Mesodermal cell (in vitro differentiated cells): ENCODE measurements around the gene TMEM119.

Experiments
- H3K27ac ChIP-seq: 2 replicates; pipeline ENCODE4 v1.7.0; 2013; ENCODE audit warnings: mild to moderate bottlenecking, low read depth, low read length, moderate library complexity; ENCODE audit not compliant: severe bottlenecking
- H3K36me3 ChIP-seq: 2 replicates; pipeline ENCODE4 v1.7.1; 2013; ENCODE audit warnings: mild to moderate bottlenecking, low read length, moderate library complexity; ENCODE audit not compliant: control insufficient read depth, insufficient read depth
- H3K4me1 ChIP-seq: one replicate; pipeline ENCODE4 v1.7.1; 2013; ENCODE audit warnings: mild to moderate bottlenecking, low read length; ENCODE audit not compliant: insufficient read depth, control insufficient read depth, poor library complexity, severe bottlenecking
- H3K4me3 ChIP-seq: 2 replicates; pipeline ENCODE4 v1.7.0; 2013; ENCODE audit warnings: low read length, control low read depth, mild to moderate bottlenecking; ENCODE audit not compliant: insufficient read depth, poor library complexity, severe bottlenecking; ENCODE audit errors: extremely low read depth
- H3K9me3 ChIP-seq: 2 replicates; pipeline ENCODE4 v1.7.1; 2013; ENCODE audit warnings: mild to moderate bottlenecking, low read length, moderate library complexity; ENCODE audit not compliant: control insufficient read depth
- WGBS, 2 experiments: methylation state at CpG; one replicate each; pipeline ENCODE4 v1.1.5; 2013; ENCODE audit warnings: missing lambda C conversion rate in 2 of 2; ENCODE audit not compliant: insufficient coverage in 2 of 2; 5-methylcytosine and 5-hydroxymethylcytosine counted together

TMEM119 gene

GRCh38 chr12:108605000-108605689 is 7.3 kb upstream of the TMEM119 start:
- no peaks in the 10 kb centered on the region for H3K36me3 ChIP-seq
- 75 to 84% methylated on average over 1 to 3 of the region's 3 CpGs for WGBS, 2 experiments

GRCh38 chr12:108604208-108604941 is 6.5 kb upstream of the TMEM119 start:
- H3K4me3 ChIP-seq: no peak overlapping the region
- H3K36me3 ChIP-seq: no peaks in the 10 kb centered on the region
- WGBS, 2 experiments: 64 to 66% methylated on average over 9 to 10 of the region's 14 CpGs
- no peaks in the 10 kb centered on the region for H3K9me3 ChIP-seq
- no peak overlapping the region for H3K27ac ChIP-seq
- peaks cover 1% of the 10 kb centered on the region for H3K4me1 ChIP-seq

More at GRCh38 chr12:108605000-108605689, 7.3 kb upstream of the TMEM119 start:
- H3K27ac ChIP-seq: no peak overlapping the region
- no peaks in the 10 kb centered on the region for H3K9me3 ChIP-seq
- H3K4me1 ChIP-seq: peaks cover 7% of the 10 kb centered on the region
- H3K4me3 ChIP-seq: no peak overlapping the region

GRCh38 chr12:108603743-108604142 is 5.9 kb upstream of the TMEM119 start:
- no peaks in the 10 kb centered on the region for H3K9me3 ChIP-seq
- H3K36me3 ChIP-seq: no peaks in the 10 kb centered on the region
- H3K27ac ChIP-seq: no peak overlapping the region
- WGBS, 2 experiments: 90 to 92% methylated on average over 4 of the region's 4 CpGs
- H3K4me1 ChIP-seq: no peaks in the 10 kb centered on the region
- no peak overlapping the region for H3K4me3 ChIP-seq

- H3K36me3 ChIP-seq: no peaks in the 10 kb centered on the region
- no peak overlapping the region for H3K4me3 ChIP-seq
- WGBS, 2 experiments: 88 to 91% methylated on average over 11 to 12 of the region's 15 CpGs
- H3K9me3 ChIP-seq: no peaks in the 10 kb centered on the region
- no peaks in the 10 kb centered on the region for H3K4me1 ChIP-seq
- no peak overlapping the region for H3K27ac ChIP-seq
Observed at GRCh38 chr12:108602976-108603704, 5.3 kb upstream of the TMEM119 start.

GRCh38 chr12:108602209-108602705 is 4.4 kb upstream of the TMEM119 start:
- Histone ChIP-seq H3K4me3 (no peak overlapping the region), H3K4me1 (peaks cover 3% of the 10 kb centered on the region), H3K27ac (no peak overlapping the region), H3K36me3 (no peaks in the 10 kb centered on the region), H3K9me3 (no peaks in the 10 kb centered on the region)
- WGBS, 2 experiments: 90 to 96% methylated on average over 5 to 8 of the region's 9 CpGs

GRCh38 chr12:108600702-108601007 is 2.8 kb upstream of the TMEM119 start:
- H3K36me3 ChIP-seq: no peaks in the 10 kb centered on the region
- H3K4me3 ChIP-seq: no peak overlapping the region
- 69 to 76% methylated on average over 3 of the region's 4 CpGs for WGBS, 2 experiments
- H3K4me1 ChIP-seq: peaks cover 6% of the 10 kb centered on the region
- no peak overlapping the region for H3K27ac ChIP-seq
- no peaks in the 10 kb centered on the region for H3K9me3 ChIP-seq

GRCh38 chr12:108599948-108600701 is 2.2 kb upstream of the TMEM119 start:
- H3K4me1 ChIP-seq: peaks cover 6% of the 10 kb centered on the region
- H3K9me3 ChIP-seq: no peaks in the 10 kb centered on the region
- no peaks in the 10 kb centered on the region for H3K36me3 ChIP-seq
- 86 to 92% methylated on average over 7 to 9 of the region's 10 CpGs for WGBS, 2 experiments
- no peak overlapping the region for H3K4me3 ChIP-seq
- no peak overlapping the region for H3K27ac ChIP-seq

GRCh38 chr12:108599541-108599940 is 1.7 kb upstream of the TMEM119 start:
- H3K4me3 ChIP-seq: no peak overlapping the region

GRCh38 chr12:108598553-108599250 is 818 bp upstream of the TMEM119 start:
- Histone ChIP-seq H3K9me3 (no peaks in the 10 kb centered on the region), H3K4me1 (peaks cover 8% of the 10 kb centered on the region), H3K36me3 (no peaks in the 10 kb centered on the region), H3K4me3 (no peak overlapping the region), H3K27ac (no peak overlapping the region)
- WGBS, 2 experiments: 93 to 94% methylated on average over 8 to 11 of the region's 11 CpGs

More at GRCh38 chr12:108599541-108599940, 1.7 kb upstream of the TMEM119 start:
- no peaks in the 10 kb centered on the region for H3K9me3 ChIP-seq
- no peaks in the 10 kb centered on the region for H3K36me3 ChIP-seq
- peaks cover 6% of the 10 kb centered on the region for H3K4me1 ChIP-seq
- no peak overlapping the region for H3K27ac ChIP-seq
- 59 to 91% methylated on average over 3 to 4 of the region's 6 CpGs for WGBS, 2 experiments
